GM12875 (cell line): ENCODE results near the gene GFPT2.

ENCODE experiments used
- H3K4me3 ChIP-seq: one replicate; pipeline ENCODE4 v1.5.1; 2011; ENCODE audit warnings: low read depth, low read length, control low read depth
- TF ChIP-seq, protein P1 (sequence below): IDR thresholded peaks from 2 replicates; pipeline ENCODE4 v1.5.1; 2011; ENCODE audit warnings: low read depth, mild to moderate bottlenecking, control low read depth, inconsistent platforms, low read length, moderate library complexity, borderline replicate concordance; ENCODE audit not compliant: insufficient read depth

The GFPT2 gene

GRCh38 chr5:180340856-180341255 lies 12.3 kb downstream of the GFPT2 start:
- no peak overlapping the region for H3K4me3 ChIP-seq
- TF ChIP-seq, protein P1, sequence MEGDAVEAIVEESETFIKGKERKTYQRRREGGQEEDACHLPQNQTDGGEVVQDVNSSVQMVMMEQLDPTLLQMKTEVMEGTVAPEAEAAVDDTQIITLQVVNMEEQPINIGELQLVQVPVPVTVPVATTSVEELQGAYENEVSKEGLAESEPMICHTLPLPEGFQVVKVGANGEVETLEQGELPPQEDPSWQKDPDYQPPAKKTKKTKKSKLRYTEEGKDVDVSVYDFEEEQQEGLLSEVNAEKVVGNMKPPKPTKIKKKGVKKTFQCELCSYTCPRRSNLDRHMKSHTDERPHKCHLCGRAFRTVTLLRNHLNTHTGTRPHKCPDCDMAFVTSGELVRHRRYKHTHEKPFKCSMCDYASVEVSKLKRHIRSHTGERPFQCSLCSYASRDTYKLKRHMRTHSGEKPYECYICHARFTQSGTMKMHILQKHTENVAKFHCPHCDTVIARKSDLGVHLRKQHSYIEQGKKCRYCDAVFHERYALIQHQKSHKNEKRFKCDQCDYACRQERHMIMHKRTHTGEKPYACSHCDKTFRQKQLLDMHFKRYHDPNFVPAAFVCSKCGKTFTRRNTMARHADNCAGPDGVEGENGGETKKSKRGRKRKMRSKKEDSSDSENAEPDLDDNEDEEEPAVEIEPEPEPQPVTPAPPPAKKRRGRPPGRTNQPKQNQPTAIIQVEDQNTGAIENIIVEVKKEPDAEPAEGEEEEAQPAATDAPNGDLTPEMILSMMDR, result no peak

DNA sequence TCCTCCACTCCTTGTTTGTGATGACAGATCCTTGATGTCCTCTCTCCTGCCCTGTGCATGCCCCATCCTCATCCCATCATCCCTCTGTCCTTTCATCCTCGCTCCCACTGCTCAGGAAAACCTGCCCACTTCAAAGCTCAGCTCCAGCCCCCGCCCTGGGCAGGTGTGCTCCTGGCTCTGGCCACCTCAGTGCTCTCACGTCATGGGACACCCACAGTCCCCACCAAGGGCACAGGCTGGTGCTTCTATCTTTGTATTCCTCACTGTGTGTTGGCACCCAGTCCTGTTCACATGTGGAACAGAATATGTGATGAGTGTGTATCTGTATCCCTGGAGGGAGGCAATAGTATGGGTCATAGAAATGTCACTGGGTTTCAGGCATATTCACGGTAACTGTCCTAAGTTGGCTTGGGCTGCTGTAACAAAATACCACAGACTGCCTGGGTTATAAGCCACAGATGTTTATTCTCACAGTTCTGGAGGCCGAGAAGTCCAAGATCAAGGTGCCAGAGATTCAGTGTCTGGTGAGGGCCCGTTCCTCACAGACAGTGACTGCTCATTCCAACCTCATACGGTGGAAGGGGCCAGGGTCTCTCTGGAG lies 13.5 kb downstream of the GFPT2 start:
- TF ChIP-seq, protein P1, result no peak
- H3K4me3 ChIP-seq, result no peak overlapping the region

DNA sequence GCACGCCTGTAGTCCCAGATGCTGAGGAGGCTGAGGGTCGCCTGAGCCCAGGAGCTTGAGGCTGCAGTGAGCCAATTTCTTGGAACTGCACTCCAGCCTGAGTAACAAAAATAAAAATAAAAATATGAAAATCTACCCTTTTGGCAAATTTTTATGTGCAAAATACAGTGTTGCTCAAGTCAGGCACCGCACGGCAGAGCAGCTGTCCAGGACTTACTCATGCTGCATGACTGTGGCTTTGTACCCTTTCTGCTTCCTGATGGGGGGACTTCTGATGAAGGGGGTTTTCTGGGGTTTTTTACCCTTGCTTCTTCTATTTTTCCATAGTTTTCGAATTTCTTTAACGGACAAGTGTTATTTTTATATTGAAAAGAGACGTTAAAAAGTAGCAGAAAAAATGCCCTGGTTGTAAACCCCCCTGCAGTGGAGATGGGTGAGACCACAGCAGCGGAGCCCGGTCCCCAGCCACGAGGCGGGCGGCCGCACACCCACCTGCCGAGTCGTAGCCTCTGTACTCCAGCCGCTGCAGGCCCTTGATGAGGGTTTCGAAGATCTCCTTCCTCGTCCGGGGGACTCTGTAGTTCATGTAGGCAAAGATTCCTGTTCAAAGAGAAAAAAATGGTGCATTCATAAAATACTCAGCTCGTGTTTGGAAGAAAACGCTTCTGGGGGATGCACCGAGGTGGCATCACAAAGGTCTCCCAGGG lies 15.0 kb downstream of the GFPT2 start:
- no peak overlapping the region for H3K4me3 ChIP-seq
- TF ChIP-seq, protein P1, result no peak

DNA sequence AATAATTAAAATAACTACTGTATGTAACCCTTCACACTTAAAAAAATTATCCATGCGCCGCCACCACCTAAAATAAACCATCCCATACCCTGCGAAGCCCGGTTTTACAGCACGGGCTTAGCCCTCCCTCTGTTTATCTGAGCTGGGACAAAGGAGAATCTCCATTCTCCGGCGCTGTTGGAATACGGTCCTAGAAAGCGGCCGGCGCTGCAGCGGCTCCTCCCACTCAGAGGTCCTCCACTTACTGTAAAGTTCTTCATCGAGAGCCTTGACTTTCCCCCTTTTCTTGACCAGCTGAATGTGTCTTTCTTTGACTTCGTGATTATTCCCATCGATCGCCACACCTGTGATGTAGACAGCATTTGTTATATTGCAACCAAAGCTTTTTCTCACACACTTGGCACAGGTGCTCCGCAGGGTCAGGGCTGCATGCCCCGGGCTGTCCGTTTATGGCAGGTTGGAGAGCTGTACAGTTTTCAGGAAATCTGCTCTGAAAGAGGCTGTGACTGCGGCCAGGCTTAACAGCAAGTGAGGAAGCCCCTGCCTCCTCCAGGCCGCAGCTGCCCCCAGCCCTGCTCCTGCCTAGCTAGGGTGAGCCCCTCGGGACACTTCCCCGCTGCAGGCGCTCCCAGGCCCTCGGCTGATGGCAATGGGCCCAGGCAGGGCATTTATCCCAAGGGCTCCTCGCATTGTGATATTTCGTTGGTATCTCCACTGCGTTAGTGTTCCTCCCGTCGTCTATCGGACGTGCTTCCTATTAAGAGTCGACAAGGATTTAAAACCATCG lies 16.7 kb downstream of the GFPT2 start:
- TF ChIP-seq, protein P1, result no peak
- H3K4me3 ChIP-seq, result no peak overlapping the region

- no peak overlapping the region for H3K4me3 ChIP-seq
- TF ChIP-seq, protein P1, result no peak
Measured at GRCh38 chr5:180335614-180336233, 17.4 kb downstream of the GFPT2 start.

GRCh38 chr5:180334751-180335613 lies 18.2 kb downstream of the GFPT2 start:
- TF ChIP-seq, protein P1, result no peak
- no peak overlapping the region for H3K4me3 ChIP-seq
